PFSK-1 (cell line): Measurements from ENCODE around the gene ARHGAP35.

Experiments used
- POLR2AphosphoS5 ChIP-seq: IDR thresholded peaks from 2 replicates; pipeline ENCODE4 v1.6.1; 2012; ENCODE audit warnings: low read depth, mild to moderate bottlenecking, control low read depth, low read length, moderate library complexity
- REST ChIP-seq, 2 experiments: IDR thresholded peaks; 2 replicates each; pipeline versions ENCODE4 v1.6.1 to v1.8.0; 2011 to 2012; ENCODE audit warnings: low read depth in 2 of 2, low read length in 2 of 2, control low read depth in 1 of 2, inconsistent platforms in 1 of 2, mild to moderate bottlenecking in 1 of 2, moderate library complexity in 1 of 2; ENCODE audit not compliant: insufficient read depth in 1 of 2
- TAF1 ChIP-seq: IDR thresholded peaks from 2 replicates; pipeline ENCODE4 v1.6.1; 2012; ENCODE audit warnings: low read length, control low read depth, borderline replicate concordance; ENCODE audit not compliant: insufficient read depth

- TF ChIP-seq POLR2AphosphoS5 (no peak), REST (IDR thresholded peaks at IDR 0.05; ENCODE audit: insufficient read depth in 1 of 2, low read depth in 2 of 2, low read length in 2 of 2) (no peak), TAF1 (no peak)
Measured at GRCh38 chr19:46839752-46840497, 20.9 kb upstream of the ARHGAP35 start.
